Measurements from ENCODE around the gene MRC1.

DNA sequence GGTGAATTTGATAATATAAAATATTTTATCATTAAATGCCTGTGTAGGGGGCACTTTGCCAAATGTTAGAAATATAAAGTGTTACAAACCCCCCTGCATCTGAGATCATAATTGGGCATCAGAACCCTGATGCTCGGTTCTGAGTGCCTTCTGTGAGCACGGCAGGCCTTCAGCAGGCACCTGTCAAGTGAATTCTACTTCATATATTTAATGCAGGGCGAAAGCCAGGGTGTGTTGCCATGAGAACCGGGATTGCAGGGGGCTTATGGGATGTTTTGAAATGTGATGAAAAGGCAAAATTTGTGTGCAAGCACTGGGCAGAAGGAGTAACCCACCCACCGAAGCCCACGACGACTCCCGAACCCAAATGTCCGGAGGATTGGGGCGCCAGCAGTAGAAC lies 57.2 kb downstream of the MRC1 start:
- TF ChIP-seq EZH2 (IDR thresholded peaks at IDR 0.05; ENCODE audit: insufficient read depth, poor library complexity, severe bottlenecking), result no peak
- no peak for TF ChIP-seq EZH2phosphoT487 (IDR thresholded peaks at IDR 0.05; ENCODE audit: insufficient read depth, low read depth)
